Mucosa of descending colon (tissue), 3 donors: ENCODE measurements around the gene ETS1. TPM values are rescaled to one million over a fixed set of nuclear protein-coding genes. Genes with fewer than 3 reads are reported as not detected.

Experiments used
- ATAC-seq: fragments of 200-7000 bp; cut with Tn5 transposase; one replicate; pipeline ENCODE4 v1.9.1; 2020; ENCODE audit warnings: mild to moderate bottlenecking, moderate library complexity
- DNase-seq, 3 donors: peaks; one replicate each; pipeline ENCODE4 v3.0.0-alpha.2; 2020
- H3K36me3 ChIP-seq: fragments of 200-600 bp; one replicate; pipeline ENCODE4 v1.8.0; 2021; ENCODE audit warnings: low read depth, mild to moderate bottlenecking
- H3K4me1 ChIP-seq: fragments of 200-600 bp; one replicate; pipeline ENCODE4 v1.8.0; 2021; ENCODE audit warnings: low read depth, mild to moderate bottlenecking
- H3K4me3 ChIP-seq: fragments of 200-600 bp; one replicate; pipeline ENCODE4 v1.8.0; 2021; ENCODE audit warnings: mild to moderate bottlenecking
- H3K9me3 ChIP-seq: fragments of 200-600 bp; one replicate; pipeline ENCODE4 v1.8.0; 2021; ENCODE audit warnings: mild to moderate bottlenecking
- intact Hi-C, 2 donors: fragments of 100-400 bp; cut with DNase I in 1 of 2; cut with micrococcal nuclease in 1 of 2; formaldehyde crosslinking; loops; one replicate each; pipeline versions ENCODE4 v1.11.0 to v1.11.1; 2022; cut with DNase I, micrococcal nuclease
- total RNA-seq, 3 donors: library from RNA; stranded (reverse); fragmentation: NEBNext Ultra II Directional in 2 of 3; extraction: Animal tissue kit (Norgen Biotek cat#: 25700) in 2 of 3; gene quantifications; one replicate each; pipeline versions ENCODE4 v1.2.1 to v1.2.4, GENCODE V29; 2021 to 2023
- TF ChIP-seq, protein P1 (sequence below): fragments of 200-600 bp; IDR thresholded peaks from one replicate; pipeline ENCODE4 v1.8.0; 2022; ENCODE audit warnings: antibody characterized with exemption, mild to moderate bottlenecking
- donor health status: DM: no; HTN: no; CAD: no; lungs with moderate emphysema.
- donor health status: DM: no; HTN: no; CAD: no.
- donor health status: DM: no; HTN: yes; CAD: no.

ETS1 gene
- total RNA-seq, 3 donors from 2014 or later: 36.5 to 41.2 (median 38.6) TPM

DNA sequence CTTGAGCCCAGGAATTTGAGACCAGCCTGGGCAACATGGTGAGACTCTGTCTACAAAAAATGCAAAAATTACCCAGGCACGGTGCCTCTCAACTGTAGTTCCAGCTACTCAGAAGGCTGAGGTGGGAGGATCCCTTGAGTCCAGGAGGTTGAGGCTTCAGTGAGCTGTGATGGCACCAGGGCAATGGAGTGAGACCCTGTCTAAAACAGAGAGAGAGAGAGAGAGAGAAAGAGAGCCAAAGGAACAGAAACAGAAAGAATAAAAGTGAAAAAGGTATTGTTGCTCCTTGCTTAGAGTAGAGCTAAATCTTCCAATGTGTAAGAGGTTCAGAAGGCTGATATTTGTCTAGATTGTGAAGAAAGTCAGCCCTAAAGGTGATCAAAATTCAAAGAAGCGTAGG, 8.9 kb upstream of the ETS1 start:
- ATAC-seq: no peak
- Histone ChIP-seq H3K9me3 (no peaks in the 10 kb centered on the region), H3K4me3 (no peak overlapping the region), H3K36me3 (no peaks in the 10 kb centered on the region), H3K4me1 (no peaks in the 10 kb centered on the region)
- no peak for DNase-seq
- intact Hi-C loops: no loop called here
- TF ChIP-seq, protein P1, sequence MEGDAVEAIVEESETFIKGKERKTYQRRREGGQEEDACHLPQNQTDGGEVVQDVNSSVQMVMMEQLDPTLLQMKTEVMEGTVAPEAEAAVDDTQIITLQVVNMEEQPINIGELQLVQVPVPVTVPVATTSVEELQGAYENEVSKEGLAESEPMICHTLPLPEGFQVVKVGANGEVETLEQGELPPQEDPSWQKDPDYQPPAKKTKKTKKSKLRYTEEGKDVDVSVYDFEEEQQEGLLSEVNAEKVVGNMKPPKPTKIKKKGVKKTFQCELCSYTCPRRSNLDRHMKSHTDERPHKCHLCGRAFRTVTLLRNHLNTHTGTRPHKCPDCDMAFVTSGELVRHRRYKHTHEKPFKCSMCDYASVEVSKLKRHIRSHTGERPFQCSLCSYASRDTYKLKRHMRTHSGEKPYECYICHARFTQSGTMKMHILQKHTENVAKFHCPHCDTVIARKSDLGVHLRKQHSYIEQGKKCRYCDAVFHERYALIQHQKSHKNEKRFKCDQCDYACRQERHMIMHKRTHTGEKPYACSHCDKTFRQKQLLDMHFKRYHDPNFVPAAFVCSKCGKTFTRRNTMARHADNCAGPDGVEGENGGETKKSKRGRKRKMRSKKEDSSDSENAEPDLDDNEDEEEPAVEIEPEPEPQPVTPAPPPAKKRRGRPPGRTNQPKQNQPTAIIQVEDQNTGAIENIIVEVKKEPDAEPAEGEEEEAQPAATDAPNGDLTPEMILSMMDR: no peak

DNA sequence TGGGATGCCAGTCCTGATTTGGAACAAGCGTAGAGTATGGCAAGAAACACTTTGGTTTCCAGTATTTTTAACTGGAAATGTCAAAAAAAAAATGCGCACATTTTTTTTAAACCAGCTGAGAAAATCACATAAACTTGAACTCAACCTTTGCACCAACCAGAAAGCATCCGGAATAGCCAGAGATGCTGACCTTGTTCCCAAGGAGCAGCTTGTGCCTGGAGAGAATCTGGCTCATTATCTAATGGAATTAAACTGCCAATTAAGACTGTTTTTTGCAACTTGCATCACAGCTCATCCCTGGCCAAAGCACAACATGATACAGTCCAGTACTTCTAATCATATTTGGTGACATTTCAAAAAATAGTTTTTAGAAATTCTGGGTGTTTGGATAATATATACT, 8.4 kb upstream of the ETS1 start:
- Histone ChIP-seq H3K4me1 (no peaks in the 10 kb centered on the region), H3K36me3 (no peaks in the 10 kb centered on the region), H3K4me3 (no peak overlapping the region), H3K9me3 (no peaks in the 10 kb centered on the region)
- intact Hi-C loops: no loop called here
- TF ChIP-seq, protein P1: no peak
- DNase-seq (no peak), ATAC-seq (no peak)

DNA sequence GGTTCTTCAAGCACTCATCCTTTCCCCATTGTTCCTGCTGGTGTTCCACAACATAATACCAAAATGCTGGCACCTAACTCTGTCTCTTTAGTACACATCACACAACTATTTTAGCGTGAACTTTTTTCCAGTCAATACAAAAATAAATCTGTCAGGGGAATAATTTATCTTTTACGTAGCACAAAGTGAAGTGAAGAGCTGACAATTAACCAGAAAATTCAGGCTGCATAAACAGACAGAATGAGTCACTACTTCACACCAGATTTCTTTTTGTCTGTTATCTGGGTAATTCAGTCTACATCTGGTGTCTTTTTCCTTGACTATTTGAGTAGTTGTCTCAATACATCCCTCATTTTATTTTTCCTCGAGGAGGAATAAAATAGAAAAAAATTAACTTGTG, 7.9 kb upstream of the ETS1 start:
- Histone ChIP-seq H3K36me3 (no peaks in the 10 kb centered on the region), H3K9me3 (no peaks in the 10 kb centered on the region), H3K4me3 (no peak overlapping the region), H3K4me1 (no peaks in the 10 kb centered on the region)
- DNase-seq (no peak), ATAC-seq (no peak)
- TF ChIP-seq, protein P1: no peak
- intact Hi-C loops: no loop called here

DNA sequence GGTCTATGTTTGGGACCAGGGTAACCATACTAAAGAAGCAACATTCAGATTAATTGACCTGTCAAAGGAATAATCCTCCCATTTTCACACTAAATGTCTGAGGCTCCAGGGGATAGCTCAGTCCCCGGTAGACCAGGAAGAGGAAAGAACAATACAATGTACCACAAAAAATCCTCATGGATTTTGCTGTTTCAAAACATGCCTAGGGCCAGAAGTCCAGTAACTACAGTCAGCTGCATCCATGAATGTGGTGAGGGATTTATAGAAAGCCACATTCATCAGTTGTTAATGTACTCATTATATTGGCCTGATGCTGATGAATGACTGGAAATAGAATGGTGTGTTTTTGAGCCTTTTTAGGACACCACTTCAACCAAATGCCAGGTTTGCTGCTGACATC, 6.9 kb upstream of the ETS1 start:
- ATAC-seq: no peak
- no peak for DNase-seq
- Histone ChIP-seq H3K4me1 (no peaks in the 10 kb centered on the region), H3K9me3 (no peaks in the 10 kb centered on the region), H3K36me3 (no peaks in the 10 kb centered on the region), H3K4me3 (no peak overlapping the region)
- TF ChIP-seq, protein P1: no peak
- intact Hi-C loops: no loop called here

DNA sequence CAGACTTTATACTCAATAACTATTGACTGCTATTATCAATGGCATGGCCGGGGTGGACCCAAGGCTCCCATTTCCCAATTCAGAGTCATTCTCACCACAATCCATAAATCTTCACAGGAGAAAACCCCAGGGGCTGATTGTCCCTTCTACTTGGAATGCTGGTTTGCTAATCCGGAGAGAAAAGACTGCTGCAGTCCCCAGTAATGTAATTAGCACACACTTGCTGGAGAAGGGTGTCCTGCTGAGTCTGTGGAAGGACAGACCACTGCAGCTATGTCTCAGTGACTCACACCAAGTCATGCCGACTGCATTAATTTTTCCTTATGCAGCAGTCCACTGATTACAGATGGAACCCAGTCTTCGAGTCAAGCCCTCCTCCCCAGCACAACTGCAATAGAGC, 5.9 kb upstream of the ETS1 start:
- DNase-seq: no peak
- no peak overlapping the region for H3K4me3 ChIP-seq
- H3K9me3 ChIP-seq: no peaks in the 10 kb centered on the region
- no peaks in the 10 kb centered on the region for H3K36me3 ChIP-seq
- TF ChIP-seq, protein P1: no peak
- ATAC-seq: no peak
- intact Hi-C loops: no loop called here
- H3K4me1 ChIP-seq: no peaks in the 10 kb centered on the region

DNA sequence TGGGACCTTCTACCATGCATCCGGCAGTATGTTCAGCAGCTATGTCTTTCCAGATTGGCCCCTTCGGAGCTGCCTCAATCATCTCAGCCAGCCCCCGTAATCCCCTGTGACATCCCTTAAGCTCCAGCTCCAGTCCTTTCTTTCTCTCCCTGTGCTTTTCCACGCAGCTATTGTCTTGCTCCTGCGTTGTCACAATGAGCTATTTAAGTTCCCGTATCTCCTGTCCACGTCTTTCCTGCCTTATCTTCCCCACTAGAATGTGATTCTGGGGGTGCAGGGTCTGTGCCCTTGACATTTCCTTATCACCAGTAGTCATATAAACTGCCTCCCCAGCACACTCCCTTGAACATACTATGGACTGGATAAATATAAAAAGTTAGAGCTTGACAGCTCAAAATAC, 5.1 kb upstream of the ETS1 start:
- intact Hi-C loops: no loop called here
- TF ChIP-seq, protein P1: no peak

More for the DNA sequence above, 5.1 kb upstream of the ETS1 start:
- Histone ChIP-seq H3K9me3 (no peaks in the 10 kb centered on the region), H3K4me3 (no peak overlapping the region), H3K4me1 (no peaks in the 10 kb centered on the region), H3K36me3 (no peaks in the 10 kb centered on the region)
- ATAC-seq: no peak
- DNase-seq: no peak
